AG09309 (cell line): ENCODE data around the gene GSK3B.

Experiments
- DNase-seq: peaks from one replicate; pipeline ENCODE4 v3.0.0-alpha.2; 2010; ENCODE audit warnings: low read depth
- H3K4me3 ChIP-seq: 2 replicates; pipeline ENCODE4 v1.5.1; 2011; ENCODE audit warnings: mild to moderate bottlenecking, low read depth, low read length, moderate library complexity; ENCODE audit not compliant: control insufficient read depth
- CTCF ChIP-seq: IDR thresholded peaks from 2 replicates; pipeline ENCODE4 v1.5.1; 2011; ENCODE audit warnings: mild to moderate bottlenecking, low read depth, low read length, inconsistent platforms; ENCODE audit not compliant: insufficient read depth, control insufficient read depth; ENCODE audit errors: missing control alignments

GSK3B gene

GRCh38 chr3:119800844-119801243 is 293.4 kb downstream of the GSK3B start:
- no peak overlapping the region for H3K4me3 ChIP-seq
- no peak for DNase-seq
- TF ChIP-seq CTCF = no peak

GRCh38 chr3:119796785-119797184 is 297.5 kb downstream of the GSK3B start:
- no peak overlapping the region for H3K4me3 ChIP-seq
- DNase-seq = no peak
- TF ChIP-seq CTCF = no peak

- no peak overlapping the region for H3K4me3 ChIP-seq
- no peak for TF ChIP-seq CTCF
- DNase-seq = no peak
Observed at GRCh38 chr3:119796368-119796767, 297.9 kb downstream of the GSK3B start.

- DNase-seq = no peak
Observed at GRCh38 chr3:119795849-119796248, 298.4 kb downstream of the GSK3B start.

GRCh38 chr3:119794971-119795612 is 299.2 kb downstream of the GSK3B start:
- TF ChIP-seq CTCF = no peak
- no peak overlapping the region for H3K4me3 ChIP-seq
- no peak for DNase-seq

More at GRCh38 chr3:119795849-119796248, 298.4 kb downstream of the GSK3B start:
- H3K4me3 ChIP-seq = no peak overlapping the region
- no peak for TF ChIP-seq CTCF

GRCh38 chr3:119794401-119794800 is 299.8 kb downstream of the GSK3B start:
- TF ChIP-seq CTCF = no peak
- no peak for DNase-seq
- H3K4me3 ChIP-seq = no peak overlapping the region

GRCh38 chr3:119792270-119792669 is 302.0 kb downstream of the GSK3B start:
- TF ChIP-seq CTCF = no peak
- no peak overlapping the region for H3K4me3 ChIP-seq
- no peak for DNase-seq
